ENCODE results near the gene SHANK1.

The SHANK1 gene

GRCh38 chr19:50722201-50723013, 2.8 kb upstream of the SHANK1 start:
- no peak overlapping the region for H3K27ac Mint-ChIP-seq
- no peak for DNase-seq
- H3K36me3 Mint-ChIP-seq, result no peaks in the 10 kb centered on the region
- CTCF ChIA-PET, result no interaction called here
- H3K9me3 Mint-ChIP-seq, result peaks cover 4% of the 10 kb centered on the region
- peaks cover 94% of the 10 kb centered on the region for H3K27me3 Mint-ChIP-seq
- H3K4me1 Mint-ChIP-seq, result peaks cover 24% of the 10 kb centered on the region
- H3K4me3 Mint-ChIP-seq, result no peak overlapping the region

DNA sequence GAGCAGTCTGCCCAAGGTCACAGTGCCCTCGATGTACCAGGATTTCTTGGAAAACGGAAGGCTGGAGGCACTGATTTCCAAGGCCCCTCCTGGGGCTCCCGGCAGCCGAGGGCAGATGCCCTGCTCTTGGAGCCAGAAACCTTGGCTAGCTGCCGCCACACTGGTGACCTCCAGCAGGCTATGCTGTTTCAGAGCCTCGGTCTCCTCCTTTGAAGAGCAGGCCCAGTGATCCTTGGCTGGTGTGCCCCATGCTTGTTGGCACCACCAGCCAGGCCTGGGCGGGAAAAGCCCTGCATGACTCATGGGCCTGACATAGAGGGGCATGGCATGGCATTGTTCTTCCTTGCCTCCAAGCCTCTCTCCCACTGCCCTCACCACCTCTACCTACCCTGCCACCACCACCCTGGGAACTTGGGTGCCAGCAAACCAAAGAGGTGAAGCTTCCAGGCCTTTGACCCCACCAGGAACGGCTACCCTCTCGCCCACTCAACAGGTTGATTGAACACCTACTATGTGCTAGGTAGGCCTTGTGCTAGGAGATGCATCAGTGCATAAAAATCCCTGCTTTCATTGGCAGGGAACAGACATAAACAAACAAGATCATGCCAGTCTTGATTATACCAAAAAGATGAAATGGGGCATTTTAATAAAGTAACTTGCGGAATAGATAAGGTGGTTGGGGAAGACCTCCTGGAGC, 2.0 kb upstream of the SHANK1 start:
- Mint-ChIP-seq H3K36me3 (no peaks in the 10 kb centered on the region), H3K4me3 (no peak overlapping the region), H3K27ac (no peak overlapping the region), H3K9me3 (peaks cover 4% of the 10 kb centered on the region), H3K27me3 (peaks cover 96% of the 10 kb centered on the region), H3K4me1 (peaks cover 20% of the 10 kb centered on the region)
- no peak for DNase-seq
- CTCF ChIA-PET, result interaction anchor here (0.8 kb wide), 1 partner anchor 52 kb away, joined by 3 read pairs; no protein-coding TSS in a partner anchor

DNA sequence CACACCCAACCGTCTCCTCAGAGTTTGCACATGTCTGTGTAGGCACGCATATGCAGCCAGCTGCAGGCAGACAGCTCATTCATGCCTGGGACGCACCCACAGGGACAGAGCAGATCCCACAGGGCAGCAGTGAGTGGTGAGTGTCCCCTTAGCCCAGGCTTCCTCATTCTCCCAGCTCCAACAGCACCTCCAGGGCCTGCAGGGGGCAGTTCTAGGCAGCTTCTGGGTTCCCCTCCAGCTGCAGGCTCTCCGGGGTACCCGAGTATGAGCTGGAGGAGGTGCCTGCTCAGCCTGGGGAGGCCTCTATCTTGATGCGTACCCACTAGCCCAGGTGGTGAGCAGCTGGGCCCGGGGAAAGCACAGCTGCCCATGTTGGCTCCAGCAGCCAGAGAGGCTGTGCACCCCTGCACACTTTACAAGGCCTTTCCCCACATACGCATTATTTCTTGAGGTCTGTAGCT, 1.3 kb upstream of the SHANK1 start:
- CTCF ChIA-PET, result interaction anchor here (0.8 kb wide), 1 partner anchor 51 kb away, joined by 3 read pairs; no protein-coding TSS in a partner anchor
- peaks cover 2% of the 10 kb centered on the region for H3K9me3 Mint-ChIP-seq
- no peaks in the 10 kb centered on the region for H3K36me3 Mint-ChIP-seq
- H3K4me3 Mint-ChIP-seq, result no peak overlapping the region
- H3K27me3 Mint-ChIP-seq, result peaks cover 96% of the 10 kb centered on the region
- H3K4me1 Mint-ChIP-seq, result peaks cover 17% of the 10 kb centered on the region
- no peak overlapping the region for H3K27ac Mint-ChIP-seq
- no peak for DNase-seq

GRCh38 chr19:50720181-50720920, 749 bp upstream of the SHANK1 start:
- Mint-ChIP-seq H3K9me3 (no peaks in the 10 kb centered on the region), H3K27ac (no peak overlapping the region), H3K4me1 (peaks cover 12% of the 10 kb centered on the region), H3K27me3 (peaks cover 96% of the 10 kb centered on the region), H3K4me3 (no peak overlapping the region), H3K36me3 (no peaks in the 10 kb centered on the region)
- CTCF ChIA-PET, result interaction anchor here (0.5 to 0.8 kb wide), 2 partner anchors 37 to 50 kb away, joined by 3 read pairs; no protein-coding TSS in a partner anchor
- no peak for DNase-seq

- Mint-ChIP-seq H3K36me3 (no peaks in the 10 kb centered on the region), H3K9me3 (no peaks in the 10 kb centered on the region), H3K27ac (no peak overlapping the region), H3K4me3 (no peak overlapping the region), H3K4me1 (peaks cover 3% of the 10 kb centered on the region), H3K27me3 (peaks cover 93% of the 10 kb centered on the region)
- no peak for DNase-seq
- CTCF ChIA-PET, result no interaction called here
Measured at GRCh38 chr19:50719119-50719435, 525 bp downstream of the SHANK1 start.

DNA sequence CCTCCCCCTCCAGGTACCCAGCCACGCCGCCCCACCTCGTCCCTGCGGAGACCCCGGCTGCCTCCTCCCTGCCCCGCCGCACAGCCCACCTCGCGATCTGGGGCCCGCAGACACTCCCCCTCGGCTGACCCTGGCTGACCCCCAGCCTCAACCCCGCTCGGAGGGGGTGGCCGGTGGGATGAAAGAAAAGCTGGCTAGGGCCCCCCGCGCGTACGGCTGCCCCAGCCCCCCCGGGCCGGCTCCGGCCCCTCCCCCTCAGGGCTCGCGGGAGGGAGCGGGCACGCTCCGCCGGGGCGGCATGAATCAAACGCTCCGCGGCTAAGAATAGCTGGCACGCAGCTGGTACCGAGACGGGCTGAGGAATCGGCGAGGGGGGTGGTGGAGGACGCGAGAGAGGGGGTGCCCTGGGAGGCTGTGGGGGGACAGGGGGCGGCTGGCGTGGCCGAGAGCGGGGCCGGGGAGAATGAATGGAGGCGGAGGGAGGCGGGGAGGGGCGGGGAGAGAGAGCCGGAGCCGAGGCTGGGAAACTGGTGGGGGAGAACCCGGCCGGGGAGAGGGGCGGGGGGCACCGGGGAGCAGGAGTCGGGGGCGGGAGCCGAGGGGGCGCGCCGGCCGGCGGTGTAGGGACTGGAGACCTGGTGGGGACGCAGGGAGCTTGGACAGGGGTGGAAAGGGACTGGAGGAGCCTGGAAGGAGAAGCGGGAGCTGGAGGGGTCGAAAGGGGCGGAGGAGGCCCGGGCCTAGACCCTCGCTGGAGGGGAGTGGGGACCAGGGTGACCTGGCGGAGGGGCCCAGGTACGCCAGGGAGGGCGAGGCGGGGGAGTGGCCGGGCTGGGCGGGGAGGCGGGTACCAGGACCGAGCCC, 1.1 kb downstream of the SHANK1 start:
- DNase-seq, result no peak
- H3K27me3 Mint-ChIP-seq, result peaks cover 93% of the 10 kb centered on the region

DNA sequence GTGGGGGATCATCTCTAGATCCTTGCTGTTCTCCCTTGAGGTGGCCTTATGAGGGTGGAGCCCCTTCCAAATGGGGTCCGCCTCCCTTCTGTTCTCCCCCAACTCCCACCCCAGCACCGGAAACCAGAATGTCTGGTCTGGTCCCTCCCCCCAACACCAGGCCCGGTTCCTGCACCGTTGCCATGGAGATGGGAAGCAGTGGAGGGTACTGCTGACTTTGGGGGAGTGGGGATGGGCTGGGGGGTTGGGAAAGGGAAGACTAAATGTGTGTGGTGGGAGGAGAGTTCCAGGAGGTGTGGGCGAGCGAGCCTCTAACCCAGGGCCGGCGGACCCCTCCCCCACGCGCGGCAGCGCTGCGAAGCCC, 1.7 kb downstream of the SHANK1 start:
- CTCF ChIA-PET, result no interaction called here
- no peak for DNase-seq
- Mint-ChIP-seq H3K27ac (no peak overlapping the region), H3K4me3 (no peak overlapping the region), H3K4me1 (peaks cover 4% of the 10 kb centered on the region), H3K27me3 (peaks cover 93% of the 10 kb centered on the region), H3K9me3 (no peaks in the 10 kb centered on the region), H3K36me3 (no peaks in the 10 kb centered on the region)

More for the DNA sequence above, 1.1 kb downstream of the SHANK1 start:
- no peaks in the 10 kb centered on the region for H3K36me3 Mint-ChIP-seq
- CTCF ChIA-PET, result no interaction called here
- H3K4me1 Mint-ChIP-seq, result no peaks in the 10 kb centered on the region
- no peak overlapping the region for H3K27ac Mint-ChIP-seq
- H3K9me3 Mint-ChIP-seq, result no peaks in the 10 kb centered on the region
- H3K4me3 Mint-ChIP-seq, result no peak overlapping the region

DNA sequence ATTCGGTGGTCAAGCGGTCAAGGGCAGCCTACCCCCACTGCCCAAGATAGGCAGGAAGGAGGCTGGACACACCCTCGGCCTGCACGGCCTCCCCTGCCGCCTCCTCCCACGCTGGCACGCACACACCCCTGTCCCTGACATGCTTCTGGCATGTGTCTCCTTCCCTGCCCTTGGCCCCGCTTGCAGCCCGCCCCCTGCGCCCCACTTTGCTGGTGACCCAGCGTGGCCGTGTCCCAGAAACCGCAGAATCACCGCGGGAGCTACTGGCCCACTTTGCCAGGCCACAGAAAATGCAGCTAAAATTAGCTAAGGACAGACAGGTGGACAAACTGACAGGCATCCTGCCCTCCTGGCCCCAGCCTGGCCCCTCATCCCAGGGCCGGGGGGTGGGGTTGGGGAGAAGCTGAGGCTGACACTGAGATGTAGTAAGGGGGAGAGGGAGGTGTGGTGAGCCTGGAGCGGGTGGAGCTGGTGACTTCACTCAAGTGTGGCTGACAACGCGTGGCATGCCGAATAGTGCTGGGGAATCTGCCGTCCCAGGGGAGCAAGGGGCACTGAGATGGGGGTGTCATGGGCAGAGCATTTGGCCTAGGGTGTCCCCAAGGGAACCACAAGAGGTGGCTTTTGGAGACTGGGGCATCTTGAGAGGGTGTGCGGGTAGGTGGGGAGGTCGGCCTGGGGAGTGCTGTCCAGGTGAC, 2.4 kb downstream of the SHANK1 start:
- Mint-ChIP-seq H3K4me1 (peaks cover 5% of the 10 kb centered on the region), H3K27me3 (peaks cover 93% of the 10 kb centered on the region), H3K36me3 (no peaks in the 10 kb centered on the region), H3K27ac (no peak overlapping the region), H3K4me3 (no peak overlapping the region), H3K9me3 (no peaks in the 10 kb centered on the region)
- DNase-seq, result no peak
- CTCF ChIA-PET, result no interaction called here

DNA sequence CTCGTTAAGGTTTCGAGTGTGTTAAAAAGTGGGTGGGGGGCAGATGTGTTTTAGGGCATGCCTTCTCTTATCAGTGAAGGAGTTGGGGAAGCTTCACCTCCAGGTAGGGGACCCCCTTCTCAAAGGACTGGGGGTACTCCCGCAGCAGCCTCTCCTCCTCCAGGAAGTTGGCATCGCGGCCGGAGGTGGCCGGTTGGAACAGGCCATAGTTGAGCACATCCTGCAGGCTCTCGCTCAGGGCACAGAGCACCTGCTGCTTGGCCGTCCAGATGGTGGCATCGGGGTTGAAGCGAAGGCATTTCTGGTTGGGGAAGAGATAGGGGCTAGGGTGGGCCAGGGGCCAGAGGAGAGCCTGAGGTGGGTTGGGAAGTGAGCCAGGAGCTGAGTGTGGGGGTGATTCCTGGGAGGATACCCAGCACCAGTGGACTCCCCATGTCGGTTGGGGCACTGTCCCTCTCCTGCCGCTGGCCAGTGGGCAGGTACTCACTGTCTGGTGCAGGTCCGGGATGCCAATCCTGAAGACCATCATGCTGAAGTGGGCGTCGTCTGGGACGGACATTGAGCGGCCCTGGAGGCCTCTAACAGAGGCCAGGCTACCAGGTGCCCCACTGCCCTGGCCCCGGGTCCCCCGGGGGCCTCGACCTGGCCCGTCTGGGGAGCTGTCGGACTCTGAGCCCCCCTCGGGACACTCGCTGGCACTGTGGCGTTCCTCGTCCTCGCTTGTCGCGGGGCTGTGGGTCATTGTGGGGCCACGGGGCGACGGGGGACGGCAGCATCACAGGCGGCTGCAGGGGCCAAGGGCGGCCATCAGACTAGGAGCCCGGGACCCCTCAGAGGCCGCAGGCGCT, 3.2 kb downstream of the SHANK1 start:
- Mint-ChIP-seq H3K27me3 (peaks cover 93% of the 10 kb centered on the region), H3K9me3 (no peaks in the 10 kb centered on the region), H3K4me1 (peaks cover 5% of the 10 kb centered on the region), H3K36me3 (no peaks in the 10 kb centered on the region), H3K27ac (no peak overlapping the region), H3K4me3 (no peak overlapping the region)
- CTCF ChIA-PET, result interaction anchor here (0.6 to 1.0 kb wide), 2 partner anchors 8 to 67 kb away, joined by 3 read pairs; no protein-coding TSS in a partner anchor
- no peak for DNase-seq

DNA sequence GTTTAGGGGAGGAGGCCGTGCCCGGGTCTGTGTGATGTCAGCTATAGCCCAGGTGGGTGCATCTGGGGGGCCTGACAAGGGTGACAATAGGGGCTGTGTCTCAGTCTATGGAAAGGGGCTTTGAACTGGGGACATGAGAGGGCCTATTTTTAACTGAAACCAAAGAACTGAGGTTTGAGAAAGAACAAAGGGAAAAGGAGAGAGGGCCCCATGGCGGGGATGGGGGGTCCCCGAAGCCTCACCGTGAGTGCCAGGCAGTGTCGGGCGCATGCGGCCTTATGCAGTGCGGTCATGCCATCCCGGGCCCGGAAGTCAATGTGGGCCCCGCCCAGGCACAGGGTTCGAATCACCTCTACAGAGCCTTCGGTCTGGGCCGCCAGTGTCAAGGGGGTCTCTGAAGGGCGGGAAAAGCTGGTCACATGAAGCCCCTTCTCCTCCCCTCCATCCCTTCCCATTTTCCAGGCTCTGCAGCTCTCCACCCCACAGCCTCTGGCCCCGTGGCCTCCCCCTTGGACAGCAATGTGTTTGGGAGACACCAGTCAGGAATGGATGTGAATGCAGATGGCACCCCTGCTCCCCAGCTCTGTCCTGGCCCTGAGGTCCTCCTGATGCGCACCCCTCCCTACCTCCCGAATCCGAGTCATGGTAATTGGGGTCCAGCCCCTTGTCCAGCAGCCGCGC, 5.9 kb downstream of the SHANK1 start:
- no peak overlapping the region for H3K4me3 Mint-ChIP-seq
- H3K36me3 Mint-ChIP-seq, result no peaks in the 10 kb centered on the region
- CTCF ChIA-PET, result interaction anchor here (1.7 kb wide), 1 partner anchor 11 kb away, joined by 5 read pairs; no protein-coding TSS in a partner anchor
- H3K27ac Mint-ChIP-seq, result no peak overlapping the region
- H3K9me3 Mint-ChIP-seq, result no peaks in the 10 kb centered on the region
- DNase-seq, result no peak
- peaks cover 72% of the 10 kb centered on the region for H3K27me3 Mint-ChIP-seq
- H3K4me1 Mint-ChIP-seq, result peaks cover 5% of the 10 kb centered on the region

GRCh38 chr19:50712833-50713232, 6.8 kb downstream of the SHANK1 start:
- Mint-ChIP-seq H3K9me3 (no peaks in the 10 kb centered on the region), H3K36me3 (no peaks in the 10 kb centered on the region), H3K4me3 (no peak overlapping the region), H3K27me3 (peaks cover 63% of the 10 kb centered on the region), H3K4me1 (peaks cover 5% of the 10 kb centered on the region), H3K27ac (peak overlapping the region; percentile 12)
- CTCF ChIA-PET, result interaction anchor here (1.7 kb wide), 1 partner anchor 12 kb away, joined by 5 read pairs; no protein-coding TSS in a partner anchor
- no peak for DNase-seq

GRCh38 chr19:50711805-50712204, 7.8 kb downstream of the SHANK1 start:
- Mint-ChIP-seq H3K27me3 (peaks cover 53% of the 10 kb centered on the region), H3K4me3 (no peak overlapping the region), H3K4me1 (peaks cover 5% of the 10 kb centered on the region), H3K27ac (no peak overlapping the region), H3K36me3 (no peaks in the 10 kb centered on the region), H3K9me3 (no peaks in the 10 kb centered on the region)
- DNase-seq, result no peak
- CTCF ChIA-PET, result interaction anchor here (1.7 kb wide), 1 partner anchor 13 kb away, joined by 5 read pairs; no protein-coding TSS in a partner anchor

All from activated naive CD4-positive, alpha-beta T cell treated with anti-CD3 and anti-CD28 coated beads, Interleukin-2, amount 10 ng/mL, durations not matched to agents 7 days and 5 days (primary cell).